Pulmonary artery endothelial cell (primary cell): Measurements from ENCODE around the gene FMNL2. TPM values are rescaled to one million over a fixed set of nuclear protein-coding genes. Genes with fewer than 3 reads are reported as not detected.
"Not testable (repeated sequence)": the region's sequence is repeated elsewhere in the genome, so short reads cannot be mapped to it uniquely, and the experiment has no call there.

Source experiments
- DNase-seq: peaks from one replicate; pipeline ENCODE4 v3.0.0-alpha.2; 2011; ENCODE audit warnings: low read depth, low spot score
- total RNA-seq: library from RNA; depleted of rRNA; stranded (reverse); fragments of >200 nt; gene quantifications from 2 replicates; pipeline ENCODE4 v1.2.3, GENCODE V29; 2014

FMNL2 gene
- total RNA-seq = 26.6 and 27.0 TPM in 2 replicates

DNA sequence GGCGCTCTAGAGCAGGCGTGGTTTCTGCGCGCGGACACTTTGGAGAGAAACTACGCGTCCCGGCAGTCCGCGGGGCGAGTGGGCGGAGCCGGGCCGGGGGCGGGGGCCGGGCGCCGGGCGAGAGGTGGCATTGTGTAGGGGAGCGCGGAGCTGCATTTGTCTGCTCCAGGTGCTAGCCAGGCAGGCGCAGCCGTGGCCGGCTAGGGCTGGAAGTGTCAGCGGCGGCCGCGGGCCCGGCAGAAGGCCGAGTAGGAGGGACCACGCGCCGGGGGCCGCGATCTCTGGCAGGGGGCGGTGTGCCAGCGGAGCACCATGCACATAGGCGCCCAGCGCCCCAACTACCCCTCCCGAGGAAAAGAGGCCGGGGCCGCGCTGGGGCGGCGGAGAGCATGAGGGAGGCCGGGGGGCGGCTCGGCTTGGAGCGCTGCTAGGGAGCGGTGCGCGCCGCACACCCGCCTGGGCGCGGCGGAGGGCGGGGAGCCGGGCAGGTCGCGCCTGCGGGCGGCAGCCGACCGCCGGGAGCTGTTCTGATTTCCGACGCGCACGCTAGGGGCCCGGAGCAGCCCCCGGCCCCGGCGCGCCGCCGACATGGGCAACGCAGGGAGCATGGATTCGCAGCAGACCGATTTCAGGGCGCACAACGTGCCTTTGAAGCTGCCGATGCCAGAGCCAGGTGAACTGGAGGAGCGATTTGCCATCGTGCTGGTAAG, at the start of gene FMNL2:
Gene FMNL2 (plus strand): TSS at position 159 of the 710 bp plus-strand sequence.
- DNase-seq = peak; percentile 29

DNA sequence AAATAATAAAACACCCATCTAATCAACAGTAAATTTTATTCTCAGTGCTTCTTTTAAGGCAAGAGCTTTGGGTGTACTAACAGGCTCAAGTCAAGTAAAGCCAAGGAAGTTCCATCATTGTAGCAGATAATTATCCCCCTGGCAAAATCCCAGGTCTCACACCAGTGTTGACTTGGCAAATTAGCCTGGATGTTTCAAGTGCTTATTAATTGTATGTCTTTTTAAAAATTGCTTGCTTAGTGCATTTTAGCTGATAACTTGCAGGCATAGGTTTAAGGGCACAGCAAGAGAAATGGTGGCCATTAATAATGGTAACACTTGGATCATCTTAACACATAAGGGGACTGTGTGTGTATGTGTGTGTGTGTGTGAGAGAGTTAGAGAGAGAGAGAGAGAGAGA, 42.0 kb upstream of the FMNL2 start:
- DNase-seq = no peak

DNA sequence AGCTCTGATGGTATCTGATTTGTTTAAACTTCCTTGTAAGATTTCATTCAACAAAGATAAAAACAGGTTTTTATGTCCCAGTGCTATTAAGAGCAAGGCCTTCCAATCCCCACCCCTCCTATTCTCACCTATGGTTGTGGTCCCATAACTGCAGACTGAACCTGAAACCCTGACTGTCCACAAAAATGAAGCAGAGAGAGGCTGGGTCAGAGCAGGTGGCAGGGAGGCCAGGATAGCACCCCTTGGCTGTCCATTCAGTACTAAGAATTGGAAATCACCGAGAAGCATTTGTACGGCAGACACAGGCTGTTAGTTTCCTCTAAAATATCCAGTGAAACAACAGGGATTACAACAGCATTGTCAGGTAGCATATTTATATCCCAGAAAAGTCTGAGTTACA, 37.3 kb upstream of the FMNL2 start:
- no peak for DNase-seq

DNA sequence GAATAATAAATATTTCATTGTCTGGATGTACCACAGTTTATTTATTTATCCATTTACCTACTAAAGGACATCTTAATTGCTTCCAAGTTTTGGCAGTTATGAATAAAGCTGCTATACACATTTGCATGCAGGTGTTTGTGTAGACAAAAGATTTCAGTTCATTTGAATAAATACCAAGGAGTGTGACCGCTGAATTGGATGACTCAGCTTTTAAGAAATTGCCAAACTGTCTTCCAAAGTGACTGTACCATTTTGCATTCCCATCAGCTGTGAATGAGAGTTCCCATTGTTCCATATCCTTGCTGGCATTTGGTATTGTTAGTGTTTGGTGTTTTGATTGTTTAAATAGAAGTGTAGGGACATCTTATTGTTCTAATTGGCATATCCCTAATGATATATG, 36.2 kb upstream of the FMNL2 start:
- DNase-seq = no peak

DNA sequence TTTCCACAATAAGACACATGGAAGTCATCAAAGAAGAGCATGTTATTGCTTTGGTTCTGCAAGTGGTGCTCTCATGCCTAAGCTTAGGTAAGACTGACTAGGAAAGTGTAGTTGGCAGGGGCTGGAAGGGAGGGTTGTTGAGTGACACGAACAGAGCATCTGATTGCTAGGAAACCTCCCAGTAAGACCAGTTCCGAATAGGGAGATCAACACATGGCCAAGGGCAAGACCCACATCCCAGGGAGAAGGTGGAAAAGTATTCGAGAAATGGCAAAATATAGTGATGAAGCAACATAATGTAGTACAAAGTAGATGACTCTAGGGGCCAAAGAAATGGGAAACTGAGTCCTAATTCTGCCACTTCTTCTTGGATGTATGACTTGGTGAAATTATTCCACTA, 33.8 kb upstream of the FMNL2 start:
- no peak for DNase-seq

DNA sequence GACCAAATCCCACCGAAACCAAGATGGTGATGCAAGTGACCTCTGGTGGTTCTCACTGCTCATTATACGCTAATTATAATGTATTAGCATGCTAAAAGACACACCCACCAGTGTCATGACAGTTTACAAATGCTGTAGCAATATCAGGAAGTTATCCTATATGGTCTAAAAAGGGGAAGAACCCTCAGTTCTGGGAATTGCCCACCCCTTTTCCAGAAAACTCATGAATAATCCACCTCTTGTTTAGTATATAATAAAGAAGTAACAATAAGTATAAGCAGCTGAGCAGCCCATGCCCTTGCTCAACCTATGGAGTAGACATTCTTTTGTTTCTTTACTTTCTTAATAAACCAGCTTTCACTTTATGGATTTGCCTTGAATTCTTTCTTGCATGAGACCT, 31.0 kb upstream of the FMNL2 start:
- no peak for DNase-seq

DNA sequence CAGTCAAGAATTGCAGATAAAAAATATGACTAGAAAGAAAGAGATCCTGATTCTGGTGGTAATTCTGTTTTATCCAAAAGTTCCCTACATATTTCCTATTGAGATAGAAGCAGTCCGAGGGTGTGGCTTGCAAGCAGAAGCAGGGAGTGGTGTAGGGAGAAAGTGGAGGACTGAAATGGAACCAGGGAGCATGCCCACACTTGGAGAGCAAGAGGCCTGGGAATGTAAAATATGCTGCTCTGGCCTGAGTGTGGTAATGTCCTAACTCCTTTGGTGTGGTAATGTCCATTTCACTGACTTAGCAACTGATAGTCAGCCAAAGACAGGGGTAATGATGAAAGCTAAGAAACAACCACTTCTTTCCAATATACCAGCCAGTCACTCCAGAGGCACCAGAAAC, 30.1 kb upstream of the FMNL2 start:
- DNase-seq = no peak

DNA sequence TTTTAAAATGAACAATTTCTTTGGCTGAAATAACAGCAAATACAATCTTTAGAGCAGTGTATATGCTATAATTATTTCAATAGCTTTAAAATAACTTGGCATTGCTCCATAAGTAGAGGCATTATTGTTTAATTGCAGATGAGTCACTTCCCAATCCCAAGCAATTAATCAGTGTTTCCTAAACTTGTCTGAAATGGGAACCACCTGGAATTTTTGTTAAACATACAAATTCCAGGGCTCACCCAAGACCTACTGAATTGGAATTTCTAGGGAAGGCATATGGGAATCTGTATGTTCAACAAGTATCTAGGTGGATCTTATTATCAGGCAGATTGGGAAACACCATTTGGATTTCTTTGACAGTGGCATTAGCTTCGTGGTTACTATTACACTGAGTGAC, 27.1 kb upstream of the FMNL2 start:
- no peak for DNase-seq

DNA sequence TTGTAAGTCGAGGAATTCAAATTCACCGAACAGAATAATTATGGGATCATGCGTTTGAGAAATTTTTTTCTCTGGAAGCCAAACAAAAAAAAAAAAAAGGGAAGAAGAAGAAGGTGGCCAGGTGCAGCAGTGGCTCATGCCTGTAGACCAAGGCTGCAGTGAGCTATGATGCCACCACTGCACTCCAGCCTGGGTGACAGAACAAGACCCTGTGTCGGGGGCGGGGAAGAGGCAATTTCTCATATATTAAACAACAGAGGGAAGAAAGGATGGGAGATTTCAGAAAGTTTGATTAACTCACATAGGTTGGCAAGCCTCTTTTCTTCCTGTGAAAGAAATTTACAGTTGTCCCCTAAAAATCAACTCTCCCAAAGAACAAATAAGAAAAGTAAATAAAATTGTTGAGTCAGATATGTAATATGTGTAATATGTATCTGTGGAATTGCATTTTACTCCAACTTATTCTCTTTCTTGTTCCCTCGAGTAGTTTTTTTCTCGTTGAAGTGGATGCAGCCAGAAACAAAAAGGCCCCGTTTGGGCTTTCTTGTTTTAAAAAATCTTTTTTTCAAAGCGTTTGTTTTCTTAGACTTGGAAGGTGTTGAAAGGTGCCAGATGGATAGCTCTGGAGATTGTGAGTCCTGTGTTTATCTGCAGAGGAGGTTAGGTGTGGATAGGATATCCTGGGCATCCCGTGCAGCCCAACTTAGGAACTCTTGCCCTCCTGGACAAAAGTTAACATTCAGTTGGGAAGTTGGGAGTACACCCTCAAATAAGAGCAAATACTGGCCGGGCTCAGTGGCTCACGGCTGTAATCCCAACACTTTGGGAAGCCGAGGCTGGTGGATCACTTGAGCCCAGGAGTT, 25.4 kb upstream of the FMNL2 start:
- DNase-seq = no peak

DNA sequence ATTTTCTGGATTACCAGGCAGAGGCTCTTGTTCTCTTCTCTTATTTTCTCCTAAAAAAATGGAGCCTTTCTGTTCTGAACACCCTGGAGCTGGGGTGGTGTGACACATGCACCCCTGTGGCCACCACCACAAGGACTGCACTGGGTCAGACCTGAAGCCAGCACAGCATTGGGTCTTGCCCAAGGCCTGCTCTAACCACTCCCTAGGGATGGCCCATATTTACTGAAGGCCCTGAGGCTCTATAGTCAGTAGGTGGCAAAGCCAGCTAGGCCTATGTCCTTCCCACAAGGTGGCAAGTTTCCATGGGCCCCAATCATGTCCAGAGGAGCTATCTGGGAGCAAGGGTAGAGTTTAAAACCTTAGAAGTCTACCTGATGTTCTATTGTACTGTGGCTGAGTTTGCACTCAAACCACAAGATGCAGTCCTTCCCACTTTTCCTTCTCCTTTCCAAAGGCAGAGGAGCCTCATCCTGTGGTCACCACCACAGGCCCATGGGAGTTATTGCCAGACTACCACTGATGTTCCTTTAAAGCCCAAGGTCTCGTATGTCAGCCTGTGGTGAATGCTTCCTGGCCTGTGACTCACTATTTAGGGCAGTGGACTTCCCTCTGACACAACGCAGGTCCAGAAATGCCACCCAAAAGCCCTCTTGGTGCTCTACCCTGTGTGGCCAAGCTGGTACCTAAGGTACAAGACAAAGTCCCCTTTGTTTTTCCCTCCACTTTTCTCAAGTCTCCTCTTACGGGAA, 15.0 kb upstream of the FMNL2 start:
- DNase-seq = no peak

DNA sequence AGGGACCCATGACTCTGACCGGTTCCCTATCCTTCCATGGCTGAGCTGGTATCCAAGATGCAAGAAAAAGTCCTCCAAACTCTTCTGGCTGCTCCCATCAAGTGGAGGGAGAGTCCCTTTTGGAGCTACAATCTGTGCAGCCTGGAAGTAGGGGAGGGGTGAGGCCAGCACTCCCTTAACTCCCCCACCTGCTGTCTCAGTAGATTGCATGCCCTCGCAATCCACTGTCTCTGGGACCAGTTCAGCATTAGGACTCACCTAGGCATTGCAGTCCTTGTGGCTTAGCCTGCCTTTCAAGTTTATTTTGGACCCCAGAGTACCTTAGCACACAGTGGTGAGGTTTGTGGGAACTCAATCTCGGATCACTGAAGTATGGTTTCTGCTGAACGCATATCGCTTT, 14.2 kb upstream of the FMNL2 start:
- no peak for DNase-seq

DNA sequence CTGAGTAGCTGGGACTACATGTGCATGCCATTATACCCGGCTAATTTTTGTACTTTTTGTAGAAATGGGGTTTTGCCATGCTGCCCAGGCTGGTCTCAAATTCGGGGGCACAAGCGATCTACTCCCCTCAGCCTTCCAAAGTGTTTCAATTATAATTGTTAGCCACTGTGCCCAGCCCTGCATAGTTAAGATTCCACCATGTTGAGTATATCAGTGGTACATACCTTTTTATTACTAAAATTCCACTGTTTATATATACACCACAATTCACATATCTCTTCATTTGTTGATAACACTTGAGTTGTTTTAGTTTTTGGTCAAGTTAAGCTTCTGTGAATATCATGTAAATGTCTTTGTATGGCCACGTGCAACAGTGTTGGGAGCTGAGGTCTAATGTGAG, 12.8 kb upstream of the FMNL2 start:
- no peak for DNase-seq

DNA sequence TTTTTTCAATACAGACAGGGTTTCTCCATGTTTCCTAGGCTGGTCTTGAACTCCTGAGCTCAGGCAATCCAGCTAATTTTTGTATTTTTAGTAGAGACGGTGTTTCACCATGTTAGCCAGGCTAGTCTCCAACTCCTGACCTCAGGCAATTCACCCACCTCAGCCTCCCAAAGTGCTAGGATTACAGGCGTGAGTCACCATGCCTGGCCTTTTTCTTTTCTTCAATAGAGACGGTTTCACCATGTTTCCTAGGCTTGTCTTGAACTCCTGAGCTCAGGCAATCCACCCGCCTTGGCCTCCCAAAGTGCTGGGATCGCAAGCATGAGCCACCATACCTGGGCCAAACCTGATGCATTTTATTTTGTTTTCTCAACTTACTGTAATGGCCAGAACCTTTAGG, 9.8 kb upstream of the FMNL2 start:
- not testable (repeated sequence) for DNase-seq

DNA sequence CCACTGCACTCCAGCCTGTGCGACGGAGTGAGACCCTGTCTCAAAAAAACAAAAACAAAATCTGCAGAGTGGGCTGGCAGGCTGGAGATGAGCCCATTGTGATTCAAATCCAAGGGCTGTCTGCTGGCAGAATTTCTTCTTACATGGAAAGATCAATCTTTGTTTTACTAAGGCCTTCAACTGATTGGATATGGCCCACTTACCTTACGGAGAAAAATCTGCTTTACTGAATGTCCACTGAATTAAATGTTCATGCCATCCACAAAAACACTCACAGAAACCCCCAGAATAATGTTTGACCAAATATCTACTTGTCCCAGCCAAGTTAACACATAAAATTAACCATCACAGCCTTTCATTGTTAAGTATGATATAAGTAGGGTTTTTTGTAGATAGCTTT, 8.3 kb upstream of the FMNL2 start:
- no peak for DNase-seq

DNA sequence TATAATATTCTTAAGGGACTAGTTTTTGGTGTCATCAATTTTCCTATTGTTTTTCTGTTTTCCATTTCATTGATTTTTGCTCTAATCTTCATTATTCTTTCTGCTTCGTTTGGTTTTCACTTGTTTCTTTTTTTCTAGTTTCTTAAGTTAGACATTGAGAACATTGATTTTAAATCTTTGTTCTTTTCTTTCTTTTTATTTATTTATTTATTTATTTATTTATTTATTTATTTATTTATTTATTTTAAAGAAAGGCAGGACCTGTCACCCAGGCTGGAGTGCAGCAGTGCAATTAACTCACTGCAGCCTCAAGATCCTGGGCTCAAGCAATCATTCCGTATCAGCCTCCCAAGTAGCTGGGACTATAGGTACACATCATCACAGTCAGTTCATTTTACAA, 7.0 kb upstream of the FMNL2 start:
- no peak for DNase-seq

DNA sequence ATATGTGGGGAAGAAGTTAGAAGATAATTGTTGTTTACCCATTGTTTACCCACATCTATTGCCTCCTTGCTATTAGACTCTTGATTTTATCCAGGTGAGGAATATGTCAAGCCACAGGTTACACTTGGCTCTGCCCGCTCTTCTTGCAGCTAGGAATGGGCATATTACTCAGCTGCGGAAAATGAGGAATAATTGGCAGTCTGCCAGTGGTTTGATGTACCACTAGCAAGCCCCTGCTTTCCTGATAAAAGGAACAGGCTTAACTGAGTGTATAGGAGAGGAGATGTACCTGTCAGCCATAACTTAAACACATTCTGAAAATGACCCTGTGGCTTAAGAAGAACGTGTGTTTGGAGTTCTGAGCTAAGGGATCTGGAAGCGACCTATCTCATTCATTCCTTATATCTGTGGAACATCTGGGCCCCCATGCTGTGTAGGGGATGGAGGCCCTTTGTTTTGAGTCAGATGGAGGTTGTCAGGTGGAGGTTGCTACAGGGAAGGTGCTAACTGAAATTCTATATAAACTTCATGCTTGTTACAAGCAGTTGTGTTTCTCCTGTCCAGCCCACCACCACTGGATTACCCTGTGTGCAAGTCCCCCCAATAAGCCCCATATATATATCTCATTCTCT, 4.6 kb upstream of the FMNL2 start:
- DNase-seq = no peak

DNA sequence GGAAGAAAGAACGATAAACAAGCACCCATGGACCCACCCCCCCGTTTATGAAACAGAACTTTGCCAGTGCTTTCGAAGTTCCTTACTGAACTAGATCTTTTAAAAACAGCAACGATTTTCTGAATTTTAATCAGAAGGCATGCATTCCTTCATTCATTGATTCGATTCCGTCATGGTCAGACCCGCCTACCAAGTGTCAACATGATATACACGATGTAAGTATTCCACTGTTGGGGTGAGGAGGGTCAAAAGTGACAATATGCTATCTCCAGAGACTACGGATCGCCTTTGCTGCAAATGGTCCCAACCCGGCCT, 316 bp upstream of the FMNL2 start:
- no peak for DNase-seq

DNA sequence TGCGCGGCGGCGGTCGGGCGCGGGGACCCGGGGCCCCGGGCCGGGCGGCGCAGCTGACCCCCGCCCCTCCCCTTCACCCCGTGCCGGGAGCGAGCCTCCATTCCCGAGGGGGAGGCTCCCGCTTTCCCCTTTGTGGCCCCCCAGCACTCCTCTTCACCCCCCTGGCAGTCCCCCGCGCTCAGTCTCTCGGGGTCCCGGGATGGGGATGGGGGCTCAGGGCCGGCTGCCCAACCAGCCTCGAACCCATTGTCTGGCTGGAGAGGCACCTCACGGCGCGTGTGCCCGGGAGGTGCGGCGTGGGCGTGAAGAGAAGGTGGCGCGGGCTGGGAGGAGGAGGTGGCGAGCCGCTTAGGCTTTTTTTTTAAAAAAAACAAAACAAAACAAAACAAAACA, 748 bp downstream of the FMNL2 start:
- no peak for DNase-seq

DNA sequence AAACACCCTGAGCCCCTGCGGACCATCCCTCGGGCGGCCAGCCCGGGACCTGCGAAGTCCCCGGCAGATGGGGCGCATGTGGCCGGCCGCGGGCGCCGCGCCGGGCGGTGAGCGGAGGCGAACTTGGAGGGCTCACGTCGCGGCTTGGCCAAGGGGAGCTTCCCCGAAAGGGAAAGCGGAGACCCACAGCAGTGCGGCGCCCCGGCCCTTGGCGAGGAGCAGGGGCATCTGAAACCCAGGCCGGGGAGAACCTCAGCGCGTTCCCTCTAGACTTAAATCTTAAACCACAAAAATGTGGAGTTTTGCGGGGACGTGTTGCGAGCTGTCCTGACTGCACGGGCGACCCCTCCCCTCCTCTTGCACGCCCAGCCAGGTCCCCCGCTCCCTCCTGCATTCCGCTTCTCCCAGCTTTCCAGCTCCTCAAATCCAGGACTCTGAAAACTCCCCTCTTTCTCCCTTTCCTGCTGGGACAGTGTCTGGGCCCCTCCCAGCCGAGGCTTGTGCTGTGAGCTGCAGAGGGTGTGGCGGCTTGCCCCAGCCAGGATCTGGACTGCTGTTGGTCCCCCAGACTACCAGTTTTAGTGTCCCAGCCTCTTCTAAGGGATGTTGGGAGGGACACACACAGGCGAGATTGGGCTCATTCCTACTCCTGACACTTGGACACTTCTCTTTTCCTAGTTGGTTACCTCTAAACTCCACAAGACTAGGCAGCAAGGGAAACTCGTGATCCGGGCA, 1.3 kb downstream of the FMNL2 start:
- DNase-seq = no peak

DNA sequence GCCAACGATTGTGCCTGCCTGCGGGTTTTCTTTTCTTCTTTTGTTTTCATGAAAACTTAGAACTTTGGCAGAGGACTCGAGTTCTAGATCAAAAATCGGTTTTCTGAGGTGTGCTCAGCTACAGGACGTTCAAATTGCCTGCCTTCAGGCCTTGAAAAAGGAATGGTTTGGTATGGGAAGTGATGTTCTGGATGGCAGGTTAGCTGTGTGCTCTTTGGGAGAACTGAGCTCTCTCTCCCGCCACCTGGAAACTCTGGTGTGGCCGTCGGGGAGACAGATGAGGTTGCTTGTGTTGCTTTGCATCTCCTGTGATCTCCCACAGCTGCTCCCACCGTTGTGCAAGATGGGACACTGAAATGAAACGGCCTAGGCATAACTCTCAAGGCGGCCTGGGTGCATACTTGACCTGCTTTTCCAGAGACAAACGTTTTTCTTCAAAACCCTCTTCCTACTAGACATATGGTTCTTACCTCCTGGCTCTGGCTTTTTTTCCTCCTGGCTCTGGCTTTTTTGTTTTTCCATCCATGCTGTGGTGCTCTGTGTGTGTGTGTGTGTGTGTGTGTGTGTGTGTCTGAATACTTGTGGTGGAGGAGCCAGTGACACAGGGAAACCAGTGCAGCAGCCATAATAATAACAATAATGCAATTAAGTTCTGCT, 2.0 kb downstream of the FMNL2 start:
- DNase-seq = no peak

DNA sequence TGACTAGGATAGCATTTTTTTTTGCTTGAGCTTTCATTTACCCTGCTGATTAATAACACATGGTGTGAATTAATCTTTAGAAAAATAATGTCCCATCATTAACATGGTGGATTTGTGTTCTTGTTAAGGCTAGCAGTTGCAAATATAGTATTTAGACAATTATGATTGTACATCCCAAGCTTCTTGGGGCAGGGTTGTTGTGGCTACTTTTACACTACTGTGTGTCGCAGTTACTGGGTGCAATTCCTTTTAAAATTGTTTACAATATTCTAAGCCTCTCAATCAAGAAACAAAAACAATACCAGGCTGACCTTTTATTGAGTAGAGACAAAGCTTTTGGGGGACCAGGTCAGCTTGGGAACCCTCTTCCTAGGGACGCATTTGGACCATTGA, 2.5 kb downstream of the FMNL2 start:
- no peak for DNase-seq
